Activated T-cell treated with anti-CD3 and anti-CD28 coated beads, Interleukin-2, amount 50 U/mL, for 4 hours (primary cell): ENCODE results near the gene PCSK5. TPM values are rescaled to one million over a fixed set of nuclear protein-coding genes. Genes with fewer than 3 reads are reported as not detected.
"Not testable (repeated sequence)": the region's sequence is repeated elsewhere in the genome, so short reads cannot be mapped to it uniquely, and the experiment has no call there.

ENCODE experiments used
- ATAC-seq, 2 donors: fragments of 200-7000 bp; cut with Tn5 transposase; one replicate each; pipeline ENCODE4 v1.10.0; 2021
- DNase-seq: peaks from one replicate; pipeline ENCODE4 v3.0.0-alpha.2; 2020
- H3K27me3 Mint-ChIP-seq: one replicate; pipeline ENCODE4 v1.8.0; 2021; ENCODE audit warnings: low read depth, mixed read lengths
- H3K36me3 Mint-ChIP-seq: one replicate; pipeline ENCODE4 v1.8.0; 2022; ENCODE audit warnings: mixed read lengths; ENCODE audit not compliant: insufficient read depth
- H3K4me1 Mint-ChIP-seq: one replicate; pipeline ENCODE4 v1.8.0; 2021; ENCODE audit warnings: low read depth, mixed read lengths
- H3K4me3 Mint-ChIP-seq: one replicate; pipeline ENCODE4 v1.8.0; 2021; ENCODE audit warnings: mild to moderate bottlenecking, moderate library complexity, mixed read lengths
- H3K9me3 Mint-ChIP-seq: one replicate; pipeline ENCODE4 v1.8.0; 2021; ENCODE audit warnings: mixed read lengths
- total RNA-seq, 3 donors: library from RNA; stranded (reverse); gene quantifications; one replicate each; pipeline ENCODE4 v1.2.1, GENCODE V29; 2021

The PCSK5 gene
- total RNA-seq, 3 donors from 2014 or later: 1.0 to 1.7 (median 1.6) TPM

GRCh38 chr9:76353280-76353679, 462.8 kb downstream of the PCSK5 start:
- no peaks in the 10 kb centered on the region for H3K4me1 Mint-ChIP-seq

GRCh38 chr9:76354221-76354620, 463.7 kb downstream of the PCSK5 start:
- no peak for DNase-seq
- ATAC-seq: no peak
- H3K36me3 Mint-ChIP-seq: no peaks in the 10 kb centered on the region
- H3K27me3 Mint-ChIP-seq: peaks cover 2% of the 10 kb centered on the region
- H3K4me3 Mint-ChIP-seq: no peak overlapping the region
- H3K9me3 Mint-ChIP-seq: no peaks in the 10 kb centered on the region
- no peaks in the 10 kb centered on the region for H3K4me1 Mint-ChIP-seq

More at GRCh38 chr9:76353280-76353679, 462.8 kb downstream of the PCSK5 start:
- no peak for ATAC-seq
- Mint-ChIP-seq H3K36me3 (no peaks in the 10 kb centered on the region), H3K4me3 (no peak overlapping the region), H3K27me3 (peaks cover 2% of the 10 kb centered on the region), H3K9me3 (no peaks in the 10 kb centered on the region)
- DNase-seq: no peak

GRCh38 chr9:76355886-76356285, 465.4 kb downstream of the PCSK5 start:
- H3K36me3 Mint-ChIP-seq: no peaks in the 10 kb centered on the region
- no peaks in the 10 kb centered on the region for H3K4me1 Mint-ChIP-seq
- ATAC-seq (no peak), DNase-seq (no peak)
- H3K9me3 Mint-ChIP-seq: no peaks in the 10 kb centered on the region
- H3K27me3 Mint-ChIP-seq: peaks cover 2% of the 10 kb centered on the region
- H3K4me3 Mint-ChIP-seq: no peak overlapping the region

- Mint-ChIP-seq H3K4me3 (no peak overlapping the region), H3K27me3 (no peaks in the 10 kb centered on the region), H3K4me1 (no peaks in the 10 kb centered on the region), H3K36me3 (no peaks in the 10 kb centered on the region), H3K9me3 (no peaks in the 10 kb centered on the region)
- DNase-seq: no peak
- no peak for ATAC-seq
These were observed 467.1 kb downstream of the PCSK5 start for GRCh38 chr9:76357555-76357954.

- Mint-ChIP-seq H3K4me3 (no peak overlapping the region), H3K36me3 (no peaks in the 10 kb centered on the region), H3K27me3 (no peaks in the 10 kb centered on the region), H3K4me1 (no peaks in the 10 kb centered on the region), H3K9me3 (no peaks in the 10 kb centered on the region)
- ATAC-seq (no peak), DNase-seq (no peak)
These were observed 468.3 kb downstream of the PCSK5 start for GRCh38 chr9:76358628-76359280.

GRCh38 chr9:76359365-76359764, 468.9 kb downstream of the PCSK5 start:
- no peaks in the 10 kb centered on the region for H3K36me3 Mint-ChIP-seq
- DNase-seq: no peak
- no peak for ATAC-seq
- no peak overlapping the region for H3K4me3 Mint-ChIP-seq
- H3K27me3 Mint-ChIP-seq: no peaks in the 10 kb centered on the region
- no peaks in the 10 kb centered on the region for H3K4me1 Mint-ChIP-seq
- H3K9me3 Mint-ChIP-seq: no peaks in the 10 kb centered on the region

GRCh38 chr9:76359766-76360165, 469.3 kb downstream of the PCSK5 start:
- Mint-ChIP-seq H3K4me1 (no peaks in the 10 kb centered on the region), H3K27me3 (no peaks in the 10 kb centered on the region), H3K4me3 (no peak overlapping the region), H3K9me3 (no peaks in the 10 kb centered on the region), H3K36me3 (no peaks in the 10 kb centered on the region)
- no peak for ATAC-seq
- DNase-seq: no peak

- ATAC-seq, H3K9me3 Mint-ChIP-seq, H3K4me3 Mint-ChIP-seq, DNase-seq, H3K27me3 Mint-ChIP-seq, H3K4me1 Mint-ChIP-seq, H3K36me3 Mint-ChIP-seq: not testable (repeated sequence)
These were observed 472.0 kb downstream of the PCSK5 start for GRCh38 chr9:76362332-76363031.

GRCh38 chr9:76363032-76363395, 472.5 kb downstream of the PCSK5 start:
- Mint-ChIP-seq H3K9me3 (no peaks in the 10 kb centered on the region), H3K4me1 (no peaks in the 10 kb centered on the region), H3K36me3 (no peaks in the 10 kb centered on the region), H3K27me3 (no peaks in the 10 kb centered on the region), H3K4me3 (no peak overlapping the region)
- DNase-seq (no peak), ATAC-seq (no peak)

- Mint-ChIP-seq H3K9me3 (no peaks in the 10 kb centered on the region), H3K36me3 (no peaks in the 10 kb centered on the region), H3K4me1 (no peaks in the 10 kb centered on the region), H3K4me3 (no peak overlapping the region), H3K27me3 (no peaks in the 10 kb centered on the region)
- DNase-seq (no peak), ATAC-seq (no peak)
These were observed 474.6 kb downstream of the PCSK5 start for GRCh38 chr9:76365028-76365427.

GRCh38 chr9:76366275-76366674, 475.8 kb downstream of the PCSK5 start:
- Mint-ChIP-seq H3K36me3 (no peaks in the 10 kb centered on the region), H3K27me3 (no peaks in the 10 kb centered on the region), H3K4me3 (no peak overlapping the region), H3K9me3 (no peaks in the 10 kb centered on the region), H3K4me1 (no peaks in the 10 kb centered on the region)
- ATAC-seq (no peak), DNase-seq (no peak)

GRCh38 chr9:76369583-76369982, 479.1 kb downstream of the PCSK5 start:
- Mint-ChIP-seq H3K9me3 (no peaks in the 10 kb centered on the region), H3K27me3 (no peaks in the 10 kb centered on the region), H3K36me3 (no peaks in the 10 kb centered on the region), H3K4me3 (no peak overlapping the region), H3K4me1 (no peaks in the 10 kb centered on the region)
- ATAC-seq: no peak
- DNase-seq: no peak

GRCh38 chr9:76370396-76371023, 480.0 kb downstream of the PCSK5 start:
- ATAC-seq (no peak), DNase-seq (no peak)
- Mint-ChIP-seq H3K9me3 (no peaks in the 10 kb centered on the region), H3K4me3 (no peak overlapping the region), H3K4me1 (no peaks in the 10 kb centered on the region), H3K27me3 (no peaks in the 10 kb centered on the region), H3K36me3 (no peaks in the 10 kb centered on the region)

GRCh38 chr9:76371901-76372300, 481.4 kb downstream of the PCSK5 start:
- Mint-ChIP-seq H3K36me3 (no peaks in the 10 kb centered on the region), H3K4me3 (no peak overlapping the region), H3K9me3 (no peaks in the 10 kb centered on the region), H3K4me1 (no peaks in the 10 kb centered on the region), H3K27me3 (no peaks in the 10 kb centered on the region)
- DNase-seq (no peak), ATAC-seq (no peak)

- ATAC-seq (no peak), DNase-seq (no peak)
- Mint-ChIP-seq H3K9me3 (no peaks in the 10 kb centered on the region), H3K27me3 (no peaks in the 10 kb centered on the region), H3K4me3 (no peak overlapping the region), H3K36me3 (no peaks in the 10 kb centered on the region), H3K4me1 (no peaks in the 10 kb centered on the region)
These were observed 481.9 kb downstream of the PCSK5 start for GRCh38 chr9:76372336-76372735.
